T-helper 2 cell treated with Interferon-gamma antibody and Interleukin-4, amounts not matched to agents 5 μg/mL and 100 μg/mL, for 36 hours (primary cell): ENCODE results near the gene TMEM184C.

Experiments used
- DNase-seq: peaks from one replicate; pipeline ENCODE4 v3.0.0; 2021; ENCODE audit warnings: low spot score
- H3K27ac Mint-ChIP-seq: one replicate; pipeline ENCODE4 v1.8.0; 2021; ENCODE audit warnings: mild to moderate bottlenecking, mixed read lengths
- H3K27me3 Mint-ChIP-seq: one replicate; pipeline ENCODE4 v1.8.0; 2021; ENCODE audit warnings: low read depth, mixed read lengths
- H3K36me3 Mint-ChIP-seq: one replicate; pipeline ENCODE4 v1.8.0; 2021; ENCODE audit warnings: low read depth, mixed read lengths
- H3K4me1 Mint-ChIP-seq: one replicate; pipeline ENCODE4 v1.8.0; 2021; ENCODE audit warnings: low read depth, mixed read lengths
- H3K4me3 Mint-ChIP-seq: one replicate; pipeline ENCODE4 v1.8.0; 2022; ENCODE audit warnings: mild to moderate bottlenecking, moderate library complexity, mixed read lengths
- H3K9me3 Mint-ChIP-seq: one replicate; pipeline ENCODE4 v1.8.0; 2021; ENCODE audit warnings: mixed read lengths

TMEM184C gene

GRCh38 chr4:147691820-147692219 lies 74.6 kb downstream of the TMEM184C start:
- no peak for DNase-seq
- no peak overlapping the region for H3K4me3 Mint-ChIP-seq
- peaks cover 21% of the 10 kb centered on the region for H3K27me3 Mint-ChIP-seq
- H3K4me1 Mint-ChIP-seq = peaks cover 15% of the 10 kb centered on the region
- no peaks in the 10 kb centered on the region for H3K36me3 Mint-ChIP-seq
- no peaks in the 10 kb centered on the region for H3K9me3 Mint-ChIP-seq
- H3K27ac Mint-ChIP-seq = no peak overlapping the region

- no peak overlapping the region for H3K27ac Mint-ChIP-seq
- peaks cover 28% of the 10 kb centered on the region for H3K27me3 Mint-ChIP-seq
- no peaks in the 10 kb centered on the region for H3K9me3 Mint-ChIP-seq
- H3K4me1 Mint-ChIP-seq = peaks cover 13% of the 10 kb centered on the region
- no peak for DNase-seq
- H3K36me3 Mint-ChIP-seq = no peaks in the 10 kb centered on the region
- H3K4me3 Mint-ChIP-seq = no peak overlapping the region
These were observed 76.0 kb downstream of the TMEM184C start for GRCh38 chr4:147693218-147693617.

- H3K4me3 Mint-ChIP-seq = no peak overlapping the region
- H3K4me1 Mint-ChIP-seq = no peaks in the 10 kb centered on the region
- no peaks in the 10 kb centered on the region for H3K36me3 Mint-ChIP-seq
- DNase-seq = no peak
- H3K9me3 Mint-ChIP-seq = no peaks in the 10 kb centered on the region
- peaks cover 39% of the 10 kb centered on the region for H3K27me3 Mint-ChIP-seq
- H3K27ac Mint-ChIP-seq = no peak overlapping the region
These were observed 79.7 kb downstream of the TMEM184C start for GRCh38 chr4:147696866-147697265.

- no peak overlapping the region for H3K27ac Mint-ChIP-seq
- no peak overlapping the region for H3K4me3 Mint-ChIP-seq
- DNase-seq = no peak
- peaks cover 25% of the 10 kb centered on the region for H3K27me3 Mint-ChIP-seq
- H3K9me3 Mint-ChIP-seq = no peaks in the 10 kb centered on the region
- peaks cover 7% of the 10 kb centered on the region for H3K4me1 Mint-ChIP-seq
- no peaks in the 10 kb centered on the region for H3K36me3 Mint-ChIP-seq
These were observed 87.6 kb downstream of the TMEM184C start for GRCh38 chr4:147704846-147705245.

- no peak overlapping the region for H3K4me3 Mint-ChIP-seq
- peak; percentile 13 for DNase-seq
- peaks cover 7% of the 10 kb centered on the region for H3K4me1 Mint-ChIP-seq
- no peaks in the 10 kb centered on the region for H3K9me3 Mint-ChIP-seq
- no peaks in the 10 kb centered on the region for H3K36me3 Mint-ChIP-seq
- peaks cover 15% of the 10 kb centered on the region for H3K27me3 Mint-ChIP-seq
- H3K27ac Mint-ChIP-seq = no peak overlapping the region
These were observed 90.9 kb downstream of the TMEM184C start for GRCh38 chr4:147707892-147708672.

- H3K4me3 Mint-ChIP-seq = no peak overlapping the region
- H3K27ac Mint-ChIP-seq = no peak overlapping the region
- H3K4me1 Mint-ChIP-seq = peaks cover 7% of the 10 kb centered on the region
- no peaks in the 10 kb centered on the region for H3K36me3 Mint-ChIP-seq
- no peaks in the 10 kb centered on the region for H3K9me3 Mint-ChIP-seq
- DNase-seq = no peak
- H3K27me3 Mint-ChIP-seq = peaks cover 11% of the 10 kb centered on the region
These were observed 92.8 kb downstream of the TMEM184C start for GRCh38 chr4:147709999-147710398.

- peaks cover 20% of the 10 kb centered on the region for H3K27me3 Mint-ChIP-seq
- no peaks in the 10 kb centered on the region for H3K9me3 Mint-ChIP-seq
- no peak overlapping the region for H3K27ac Mint-ChIP-seq
- H3K4me1 Mint-ChIP-seq = no peaks in the 10 kb centered on the region
- H3K36me3 Mint-ChIP-seq = no peaks in the 10 kb centered on the region
- no peak for DNase-seq
- no peak overlapping the region for H3K4me3 Mint-ChIP-seq
These were observed 97.6 kb downstream of the TMEM184C start for GRCh38 chr4:147714575-147715401.

- Mint-ChIP-seq H3K9me3 (no peaks in the 10 kb centered on the region), H3K27me3 (peaks cover 21% of the 10 kb centered on the region), H3K36me3 (no peaks in the 10 kb centered on the region), H3K4me1 (no peaks in the 10 kb centered on the region), H3K4me3 (no peak overlapping the region), H3K27ac (no peak overlapping the region)
- DNase-seq = no peak
These were observed 100.7 kb downstream of the TMEM184C start for GRCh38 chr4:147717878-147718277.
